ENCODE data around the gene PDE6A.

- TF ChIP-seq GATA3 (IDR thresholded peaks at IDR 0.05; ENCODE audit: low read depth, low read length), result no peak
- no peak for TF ChIP-seq GATA2 (IDR thresholded peaks at IDR 0.05; ENCODE audit: low read depth, low read length)
These were observed 10.2 kb upstream of the PDE6A start for GRCh38 chr5:149954798-149955197.
